ENCODE data around the gene CBFB.

Gene CBFB

DNA sequence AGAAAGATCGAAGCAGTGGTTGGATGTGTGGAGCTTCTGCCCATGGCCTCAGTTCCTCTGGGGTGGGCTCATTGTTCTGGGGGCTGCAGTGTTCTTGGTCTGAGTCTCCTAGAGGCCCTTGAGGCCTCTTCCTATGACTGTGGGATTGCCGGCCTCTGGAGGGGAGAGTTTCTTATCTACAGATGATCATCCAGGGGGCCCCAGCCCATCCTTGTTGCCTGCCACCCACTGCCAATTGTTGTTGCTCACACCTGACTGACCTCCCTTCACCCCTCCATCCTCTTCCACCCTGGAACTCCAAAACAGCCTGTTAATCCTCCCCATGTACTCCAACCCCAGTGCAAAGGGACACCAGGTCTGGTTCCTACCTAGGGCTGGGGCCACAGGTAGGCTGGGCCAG is 116.0 kb downstream of the CBFB start:
- DNase-seq, result no peak

DNA sequence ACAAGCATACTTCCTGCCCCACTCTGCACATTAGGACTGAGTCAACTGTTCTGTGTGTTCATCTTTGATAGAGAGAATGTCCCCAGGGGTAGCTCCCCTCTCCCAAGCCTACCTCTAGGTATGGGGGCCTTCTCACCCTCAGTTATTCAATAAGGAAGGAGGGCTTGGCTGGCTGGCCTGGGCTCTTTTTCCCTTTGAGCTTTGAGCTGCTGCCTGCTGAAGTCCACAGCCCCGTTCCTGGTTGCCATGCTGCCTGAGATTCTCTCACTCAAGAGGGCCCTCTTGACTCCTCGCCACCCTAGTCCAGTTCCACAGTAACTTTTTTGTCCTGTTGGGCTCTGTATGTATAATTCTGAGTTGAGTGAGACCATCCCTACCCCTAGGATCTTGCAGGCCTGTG is 116.8 kb downstream of the CBFB start:
- no peak for DNase-seq

DNA sequence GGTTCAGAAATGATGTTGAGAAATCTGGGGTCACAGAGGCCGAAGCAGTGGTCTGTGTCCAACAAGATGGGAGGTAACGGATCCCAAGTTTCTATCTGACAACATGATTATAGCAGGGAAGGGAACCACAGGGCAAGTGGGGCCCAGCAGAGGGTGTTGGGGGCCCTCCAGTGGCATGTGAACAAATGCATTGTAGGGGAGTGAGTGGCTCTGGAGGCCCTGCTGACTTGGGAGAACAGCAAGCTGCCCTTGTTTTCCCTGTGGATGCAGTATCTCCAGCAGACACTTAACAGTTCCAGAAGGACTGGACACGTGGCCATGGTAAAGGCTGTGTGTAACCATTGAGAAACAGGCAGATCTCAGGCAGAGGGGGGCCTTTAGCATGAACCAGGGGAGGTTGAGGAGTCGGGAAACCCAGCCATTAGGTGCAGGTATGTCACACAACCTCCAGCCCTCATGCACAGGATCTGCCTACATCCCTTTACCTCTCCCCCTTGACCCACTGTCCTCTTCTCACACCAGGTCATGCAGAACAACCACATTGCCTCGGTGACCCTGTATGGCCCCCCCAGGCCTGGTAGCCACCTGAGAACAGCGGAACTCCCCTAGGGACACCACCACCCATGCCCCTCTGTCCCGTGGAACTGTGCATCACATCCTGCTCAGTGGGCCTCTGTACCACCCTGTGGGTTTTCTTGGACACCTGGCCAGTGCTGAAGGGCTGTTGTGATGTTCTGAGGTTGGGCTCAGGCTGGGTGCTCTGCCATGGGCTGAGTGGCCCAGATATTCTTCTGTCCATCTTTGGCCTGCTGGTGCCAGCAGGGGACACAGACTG is 117.8 kb downstream of the CBFB start:
- no peak for DNase-seq

DNA sequence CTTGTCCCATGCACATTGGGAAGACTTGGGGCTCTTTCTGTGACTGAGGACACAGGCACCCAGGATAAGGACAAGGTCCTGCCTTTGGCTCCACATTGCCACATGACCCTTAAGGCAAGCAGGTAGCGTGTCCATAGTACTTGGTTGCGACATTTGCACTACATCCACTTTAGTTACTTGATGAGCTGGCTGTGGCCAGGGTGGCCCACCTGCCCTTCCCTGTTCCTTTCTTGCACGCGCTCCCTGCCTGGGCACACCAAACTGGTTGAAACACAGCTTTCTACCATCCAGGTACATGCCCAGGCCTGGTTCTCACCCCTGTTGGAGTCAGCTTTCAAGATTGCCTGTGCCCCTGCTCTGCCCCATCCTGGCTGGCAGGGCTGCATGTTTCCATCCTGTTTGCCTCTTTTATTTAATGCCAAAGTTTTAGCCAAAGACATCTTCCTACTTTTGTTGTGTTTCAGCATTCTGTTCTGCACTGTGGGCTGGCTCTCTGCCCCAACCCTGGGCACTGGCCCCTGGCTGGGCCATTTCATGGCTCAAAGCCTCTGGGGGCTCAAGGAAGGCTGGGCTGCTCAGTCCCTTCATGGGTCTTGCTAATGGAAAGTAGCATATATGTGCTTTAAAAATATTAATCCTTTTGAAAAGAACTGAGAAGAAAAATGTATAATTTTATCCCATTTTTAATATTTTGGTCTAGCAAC is 118.6 kb downstream of the CBFB start:
- no peak for DNase-seq

DNA sequence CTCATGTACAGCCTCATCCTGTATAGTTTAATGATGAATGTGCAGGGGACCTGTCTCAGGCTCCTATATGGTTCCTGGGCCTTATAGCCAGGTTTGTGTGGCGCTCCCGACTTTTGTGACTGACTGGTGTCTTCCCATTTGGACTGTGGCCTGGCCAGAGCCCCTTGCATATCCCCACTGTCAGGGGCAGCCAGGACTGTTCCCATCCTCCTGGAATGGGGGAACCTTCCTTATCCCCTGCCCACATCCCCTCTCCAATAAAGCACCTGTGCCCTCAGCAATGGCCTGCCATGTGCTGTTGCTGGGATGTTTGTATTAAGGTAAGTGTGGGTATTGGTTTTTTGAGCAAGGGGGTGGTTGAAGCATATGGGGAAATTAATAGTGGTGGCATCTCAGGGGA is 119.3 kb downstream of the CBFB start:
- DNase-seq, result no peak

DNA sequence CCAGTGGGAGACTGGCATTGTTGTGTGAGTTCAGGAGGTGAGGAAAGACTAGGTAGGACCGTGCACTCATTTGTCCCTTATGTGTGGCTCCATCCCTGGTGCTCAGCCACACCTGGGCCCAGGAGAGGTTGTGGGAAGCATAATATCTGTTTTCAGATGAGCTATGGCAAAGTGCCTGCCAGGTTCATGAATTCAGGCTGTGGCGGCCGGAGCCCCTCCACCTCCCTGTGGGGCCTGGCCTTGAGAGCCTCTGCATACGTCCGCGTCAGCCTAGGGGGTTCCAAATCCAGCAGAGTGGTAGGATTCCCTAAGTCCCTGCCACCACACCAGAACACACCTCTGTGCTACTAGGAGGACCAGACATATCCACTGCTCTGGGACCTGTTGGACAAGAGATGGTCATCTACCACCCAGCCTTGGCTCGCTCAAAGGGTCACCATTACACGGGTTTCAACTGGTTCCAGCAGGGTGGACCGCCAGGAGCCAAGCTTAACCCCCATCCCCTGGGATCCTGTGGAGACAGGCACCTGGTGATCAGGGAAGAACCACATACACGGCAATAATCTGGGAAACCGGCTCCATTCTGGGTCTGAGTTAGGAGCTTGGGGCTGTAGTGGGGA is 119.8 kb downstream of the CBFB start:
- no peak for DNase-seq

DNA sequence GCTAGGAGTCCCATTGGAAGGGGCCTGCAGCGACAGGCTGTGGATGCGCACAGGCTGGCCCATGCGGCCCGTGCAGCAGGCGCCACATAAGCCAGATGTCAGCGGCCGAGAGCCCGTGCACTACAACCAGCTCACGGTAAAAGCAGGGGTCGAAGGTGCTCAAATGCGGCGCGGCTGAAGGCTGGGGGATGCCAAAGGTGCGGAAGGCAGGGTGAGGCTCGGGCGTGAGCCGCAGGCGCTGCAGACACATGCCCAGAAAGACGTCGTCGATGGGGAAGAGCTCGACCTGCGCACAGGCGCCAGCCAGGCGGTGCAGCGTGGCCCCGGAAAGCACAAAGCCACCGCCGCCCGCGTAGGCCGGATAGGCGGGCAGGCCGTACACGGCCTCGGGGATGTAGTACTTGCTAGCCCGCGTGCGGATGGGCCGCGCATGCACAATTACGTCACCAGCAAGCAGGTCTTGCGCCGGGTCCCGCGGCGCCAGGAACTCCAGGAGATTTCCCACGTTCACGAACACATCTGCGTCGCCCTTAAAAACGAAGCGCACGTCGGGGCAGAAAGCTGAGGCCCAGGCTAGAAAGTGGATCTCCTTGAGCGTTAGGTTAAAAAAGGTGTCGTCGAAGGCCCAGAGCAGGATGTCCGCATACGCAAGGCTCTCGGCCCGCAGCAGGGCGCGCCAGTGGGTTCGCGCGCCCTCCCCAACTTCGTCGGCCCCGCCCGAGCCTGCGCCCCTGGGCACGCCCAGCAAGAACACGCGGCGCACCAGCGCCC is 120.5 kb downstream of the CBFB start:
- no peak for DNase-seq

DNA sequence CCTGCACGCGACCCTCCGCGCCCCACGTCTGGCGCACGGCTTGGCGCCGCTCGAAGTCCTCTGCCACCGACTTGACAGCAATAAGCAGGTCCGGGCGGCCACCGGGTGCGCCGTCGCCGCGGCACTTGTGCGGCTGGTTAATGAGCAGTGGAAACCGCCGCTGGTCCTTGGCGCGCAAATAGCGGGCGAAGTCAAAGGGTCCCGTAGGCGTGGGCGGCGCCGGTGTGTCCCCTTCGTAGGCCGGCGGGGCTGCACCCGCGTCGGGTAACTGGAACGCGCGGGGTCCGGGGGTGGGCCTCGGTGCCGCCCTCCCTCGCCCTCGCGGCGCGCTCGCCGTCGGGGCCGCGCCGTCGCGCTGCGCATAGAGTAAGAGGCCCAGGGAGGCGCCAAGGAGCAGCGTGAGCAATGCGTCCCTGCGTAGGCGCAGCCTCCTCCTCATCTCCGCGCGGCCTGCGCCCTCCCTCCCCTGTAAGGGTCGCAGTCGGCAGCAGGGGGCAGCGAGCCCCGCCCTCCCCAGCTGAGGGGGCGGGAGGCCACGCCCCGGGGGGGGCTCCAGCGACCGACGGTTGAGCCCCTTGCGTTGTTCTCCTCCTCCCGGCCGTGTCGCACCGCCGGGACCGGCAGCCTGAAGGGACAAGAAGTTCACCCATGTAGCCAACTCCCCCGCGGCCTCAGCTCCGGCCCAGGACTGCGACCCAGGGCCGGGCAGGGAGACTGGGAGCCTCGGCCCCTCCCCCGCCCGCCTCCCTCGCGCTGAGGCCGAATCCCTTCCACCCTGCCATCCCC is 121.3 kb downstream of the CBFB start:
- DNase-seq, result no peak
